NCI-H446 (cell line): Measurements from ENCODE around the gene CRACR2A.

Source experiments
- DNase-seq, 2 experiments: peaks; one replicate each; lab custom pipeline; 2025; lab: John Stamatoyannopoulos, UW

The CRACR2A gene

DNA sequence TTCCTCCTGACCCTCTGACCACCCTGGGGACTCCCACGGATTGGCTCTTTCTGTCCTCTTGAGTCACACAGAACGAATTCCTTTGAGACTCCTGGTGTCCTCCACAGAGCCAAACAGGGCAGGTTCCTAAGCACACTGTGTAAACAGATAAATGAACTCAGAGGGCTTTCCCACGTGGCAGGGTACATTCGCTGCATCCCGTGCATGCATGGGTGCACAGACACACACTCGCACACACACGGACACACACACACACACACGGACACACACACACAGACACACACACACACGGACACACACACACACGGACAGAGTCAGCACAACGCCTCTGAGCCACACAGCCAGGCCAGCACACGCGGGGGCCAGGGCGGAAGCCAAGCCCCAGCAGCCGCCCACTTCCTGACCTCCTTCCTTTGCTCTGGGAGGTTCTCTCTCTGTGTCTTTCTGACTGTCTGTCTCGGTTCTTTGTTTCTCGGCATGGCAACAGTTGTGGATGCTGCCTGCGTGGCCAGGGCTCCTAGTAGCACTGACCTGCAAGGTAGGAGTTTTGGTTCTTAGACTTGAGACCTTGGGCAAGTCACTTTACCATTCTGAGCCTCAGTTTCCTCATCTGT is 706 bp downstream of the CRACR2A start:
- DNase-seq = no peak

DNA sequence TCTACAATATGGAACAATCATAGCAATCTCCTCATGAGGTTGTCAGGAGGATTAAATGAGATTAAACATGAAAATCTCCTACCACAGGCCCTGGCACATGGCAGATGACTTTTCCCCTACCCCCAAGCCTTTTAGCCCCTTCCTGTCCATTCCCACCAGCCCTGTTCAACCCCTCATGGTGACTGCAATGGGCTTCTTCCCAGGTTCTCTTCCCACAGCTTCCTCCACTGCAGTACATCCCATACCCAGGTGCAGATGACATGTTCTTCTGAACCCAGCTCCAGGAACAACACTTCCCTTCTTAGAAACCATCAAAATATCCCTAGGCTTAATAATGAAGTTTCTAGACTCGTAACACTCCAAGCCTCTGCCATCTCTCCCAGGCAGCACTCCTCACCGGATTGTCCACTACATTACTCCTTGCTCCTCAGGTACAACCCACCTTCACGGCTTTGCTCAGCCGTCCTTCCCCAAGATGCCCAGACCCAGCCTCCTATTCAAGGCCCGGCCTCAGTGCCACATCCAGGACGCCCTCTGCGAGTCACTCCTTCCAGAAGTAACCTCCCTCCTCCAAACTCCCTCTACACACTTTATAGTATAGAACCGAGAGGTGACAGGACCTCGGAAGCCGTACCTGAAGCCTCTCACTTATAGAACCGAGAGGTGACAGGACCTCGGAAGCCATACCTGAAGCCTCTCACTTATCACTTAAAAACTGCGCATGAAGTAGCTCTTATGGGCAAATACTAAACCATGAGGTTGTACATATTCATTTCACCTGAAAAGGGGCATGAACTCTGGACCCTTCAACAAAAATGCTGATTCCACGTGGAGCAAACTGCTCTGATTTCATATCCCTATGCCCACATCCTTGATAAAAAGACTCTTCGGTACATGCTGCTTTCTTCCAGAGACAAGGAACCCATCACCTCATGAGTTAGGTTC is 1.5 kb downstream of the CRACR2A start:
- DNase-seq = no peak

DNA sequence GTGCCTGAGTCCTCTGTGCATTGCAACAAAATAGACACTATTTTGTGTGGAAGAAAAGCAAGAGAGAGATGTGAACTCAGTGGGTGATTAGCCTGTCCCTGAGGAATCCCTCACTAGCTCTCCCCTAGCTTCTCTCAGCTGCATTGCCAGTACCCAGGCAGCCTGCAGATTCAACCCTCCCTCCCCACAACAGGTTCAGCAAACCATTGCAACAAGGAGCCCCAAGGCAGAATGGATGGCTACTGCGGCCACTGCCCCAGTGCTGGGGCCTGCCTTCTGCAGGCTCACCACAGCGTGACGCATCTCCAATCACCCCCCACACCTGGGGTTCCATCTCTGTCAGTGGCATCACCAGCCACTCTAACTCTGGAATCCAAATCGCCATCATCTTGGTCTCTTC is 2.3 kb downstream of the CRACR2A start:
- DNase-seq = no peak

DNA sequence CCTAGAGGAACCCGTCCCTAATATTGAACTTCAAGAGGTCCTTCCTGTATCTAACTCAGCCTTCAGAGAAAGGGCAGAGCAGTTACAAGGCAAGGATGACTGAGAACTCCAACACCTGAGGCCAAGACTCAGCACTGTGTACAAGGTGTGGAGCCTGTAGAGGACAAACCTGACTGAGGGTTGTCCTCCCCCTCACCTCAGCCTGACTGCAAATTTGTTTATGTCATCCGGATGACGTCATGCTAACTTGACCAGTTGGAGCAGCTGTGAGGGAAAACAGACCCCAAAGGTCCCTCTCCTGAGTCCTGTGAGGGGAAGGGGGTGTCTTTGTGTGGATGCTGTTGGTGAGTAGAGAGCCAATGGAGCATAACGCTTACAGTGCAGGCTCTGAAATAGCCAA is 4.3 kb downstream of the CRACR2A start:
- no peak for DNase-seq

DNA sequence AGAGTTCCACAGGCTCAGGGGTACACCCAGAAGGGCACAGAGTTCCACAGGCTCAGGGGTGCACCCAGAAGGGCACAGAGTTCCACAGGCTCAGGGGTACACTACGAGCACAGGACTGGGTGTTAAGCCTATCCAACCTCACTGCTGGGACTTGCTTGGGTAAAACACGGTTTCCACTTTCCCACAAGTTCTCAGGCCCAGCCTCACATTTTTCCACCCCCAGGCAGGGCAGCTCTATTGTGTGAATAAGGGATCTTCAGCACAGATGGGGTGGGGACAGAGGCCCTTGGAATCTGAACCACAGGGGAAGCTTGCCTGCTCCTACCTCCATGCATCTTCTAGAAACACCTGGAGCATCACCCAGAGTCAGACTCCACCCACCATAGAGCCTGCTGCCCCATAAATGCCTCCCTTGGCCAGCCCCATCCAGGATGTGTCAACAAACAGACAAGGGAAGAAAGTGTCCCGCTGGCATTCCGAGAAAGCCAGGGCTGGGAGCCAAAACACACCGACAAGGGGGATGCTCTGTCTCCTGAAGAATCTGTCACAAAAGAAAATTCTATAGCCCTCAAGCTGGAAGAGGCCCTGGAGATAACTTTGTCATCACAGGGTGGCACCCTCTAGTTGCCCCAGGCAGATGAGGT is 4.8 kb downstream of the CRACR2A start:
- DNase-seq = no peak

DNA sequence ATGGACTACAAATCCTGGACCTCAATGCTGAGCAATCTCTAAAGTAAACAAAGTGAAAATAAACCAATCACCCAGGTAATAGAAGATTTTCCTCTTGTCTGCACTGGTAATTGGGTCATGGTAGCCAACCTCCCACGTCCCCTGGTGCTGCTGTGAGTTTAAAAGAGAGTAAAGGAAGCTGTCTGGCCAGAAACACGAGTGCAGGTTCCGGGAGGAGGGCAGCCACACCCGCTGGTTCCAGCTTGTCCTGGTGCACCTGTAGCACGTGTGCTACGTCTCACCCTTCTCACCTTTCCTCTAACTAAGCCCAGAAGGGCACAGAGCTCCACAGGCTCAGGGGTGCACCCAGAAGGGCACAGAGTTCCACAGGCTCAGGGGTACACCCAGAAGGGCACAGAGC is 5.4 kb downstream of the CRACR2A start:
- DNase-seq = no peak

DNA sequence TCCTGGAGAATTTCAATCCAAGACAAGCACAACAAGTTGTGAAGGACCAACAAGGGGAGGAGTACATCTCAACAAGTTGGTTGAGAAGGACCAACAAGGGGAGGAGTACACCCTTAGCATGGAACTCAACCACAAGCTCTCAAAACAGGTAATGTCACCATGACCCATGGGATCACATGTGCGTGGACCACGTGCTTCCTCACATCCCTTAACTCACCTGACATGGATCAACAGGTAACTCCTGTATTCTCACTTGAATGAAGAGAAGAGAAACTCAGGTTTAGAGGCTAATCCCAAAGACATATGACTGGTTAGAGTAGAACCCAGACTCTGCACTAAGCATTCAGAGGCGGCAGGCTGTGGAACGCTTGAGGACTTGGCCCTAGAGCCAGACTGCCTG is 6.2 kb downstream of the CRACR2A start:
- DNase-seq = no peak

DNA sequence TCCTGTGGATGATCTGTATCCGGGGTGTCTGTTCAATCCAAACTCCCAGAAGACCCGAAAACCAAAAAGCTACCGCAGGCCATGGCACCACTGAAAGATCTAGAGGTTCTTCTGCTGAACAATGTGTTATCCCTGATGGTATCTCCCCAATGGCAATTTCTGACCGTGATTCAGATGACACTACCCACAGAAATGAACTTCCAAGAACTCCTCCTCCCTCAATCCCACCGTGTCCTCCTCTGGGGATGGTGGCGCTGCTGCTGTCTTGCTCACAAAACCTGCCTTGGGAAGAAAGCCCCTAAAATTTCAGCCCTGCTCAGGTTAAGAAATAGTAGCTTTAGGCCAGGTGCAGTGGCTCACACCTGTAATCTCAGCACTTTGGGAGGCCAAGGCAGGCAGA is 7.8 kb downstream of the CRACR2A start:
- no peak for DNase-seq

DNA sequence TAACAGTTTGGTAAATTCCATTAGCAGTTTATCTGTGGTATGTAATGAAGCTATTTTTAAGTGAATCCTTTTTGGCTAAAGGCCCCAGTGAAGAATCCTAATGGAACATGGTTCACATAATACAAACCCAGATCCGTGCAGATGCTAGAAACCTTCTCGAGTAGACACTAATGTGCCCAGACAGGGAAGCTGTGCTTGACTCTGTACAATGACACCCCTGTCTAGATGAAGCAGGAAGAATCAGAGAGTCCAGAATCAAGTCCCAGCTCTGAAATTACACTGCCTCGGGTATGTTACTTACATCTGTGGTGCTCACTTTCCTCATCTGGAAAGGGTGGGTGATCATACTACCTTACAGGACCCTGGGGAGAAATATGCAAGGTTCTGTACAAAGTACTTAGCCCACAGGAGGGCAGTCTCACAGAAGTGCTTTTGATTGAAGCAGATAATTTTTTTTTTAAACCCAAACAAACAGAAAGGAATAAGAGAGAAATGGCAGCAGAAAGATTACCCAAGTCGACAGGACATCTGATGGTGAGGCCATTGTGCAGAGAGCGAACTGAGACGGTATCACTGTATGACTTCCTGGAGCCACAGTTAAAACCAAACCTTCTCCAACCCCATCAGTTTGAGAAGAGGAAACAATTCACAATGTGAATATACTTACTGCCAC is 8.5 kb downstream of the CRACR2A start:
- DNase-seq = no peak

DNA sequence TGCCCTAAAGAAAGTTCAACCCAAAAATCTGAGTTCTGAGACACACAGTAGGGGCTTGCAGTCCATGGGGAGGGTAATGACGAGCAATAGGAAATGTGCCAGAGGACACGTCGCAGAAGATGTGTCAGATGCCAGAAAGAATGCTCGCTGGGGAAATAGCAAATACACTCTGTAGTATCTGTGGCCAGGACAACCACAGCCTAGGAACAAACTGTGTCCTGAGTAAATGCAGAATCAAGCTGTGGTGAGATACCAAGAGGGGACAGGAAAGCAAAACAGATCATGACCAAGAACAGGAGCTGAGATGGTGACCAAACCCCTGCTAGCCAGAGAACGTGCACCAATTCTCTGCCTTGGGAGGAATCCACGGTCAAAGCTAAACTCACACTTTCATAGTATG is 9.1 kb downstream of the CRACR2A start:
- DNase-seq = no peak

DNA sequence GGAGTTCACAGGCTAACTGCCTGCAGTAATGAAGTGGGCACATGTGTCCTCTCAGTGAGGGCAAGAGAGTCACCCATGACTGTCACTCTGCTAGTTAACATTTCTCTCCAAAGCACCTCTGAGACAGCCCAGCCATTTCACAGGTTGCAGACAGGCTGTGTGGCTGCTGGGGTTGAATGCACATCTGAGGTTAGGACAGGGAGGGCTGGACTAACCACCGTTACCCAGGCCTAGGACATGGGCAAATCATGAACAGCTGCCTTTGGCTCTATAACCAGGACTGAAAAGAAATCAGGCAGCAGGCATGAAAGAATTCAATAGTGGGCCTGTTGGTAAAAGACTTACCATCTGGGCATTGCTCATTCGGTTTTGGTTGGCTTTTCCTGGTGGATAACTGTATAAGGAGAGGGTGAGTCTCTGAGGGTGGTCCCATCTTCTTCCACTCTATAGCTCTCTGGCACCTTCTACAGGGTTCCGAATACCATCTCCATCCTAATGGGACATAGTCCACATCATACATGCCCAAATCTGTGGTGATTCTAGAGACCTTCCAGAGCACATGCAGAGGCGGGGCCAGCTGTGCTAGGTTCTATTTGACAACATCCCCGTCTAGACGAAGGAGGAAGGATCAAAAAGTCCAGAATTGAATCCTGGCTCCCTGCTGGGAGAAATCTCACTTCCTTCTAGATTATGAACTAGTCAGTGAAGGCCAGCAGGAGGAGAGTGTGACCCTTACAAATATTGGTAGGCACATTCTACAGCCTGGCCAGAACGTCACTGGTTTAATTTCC is 10.8 kb downstream of the CRACR2A start:
- no peak for DNase-seq

DNA sequence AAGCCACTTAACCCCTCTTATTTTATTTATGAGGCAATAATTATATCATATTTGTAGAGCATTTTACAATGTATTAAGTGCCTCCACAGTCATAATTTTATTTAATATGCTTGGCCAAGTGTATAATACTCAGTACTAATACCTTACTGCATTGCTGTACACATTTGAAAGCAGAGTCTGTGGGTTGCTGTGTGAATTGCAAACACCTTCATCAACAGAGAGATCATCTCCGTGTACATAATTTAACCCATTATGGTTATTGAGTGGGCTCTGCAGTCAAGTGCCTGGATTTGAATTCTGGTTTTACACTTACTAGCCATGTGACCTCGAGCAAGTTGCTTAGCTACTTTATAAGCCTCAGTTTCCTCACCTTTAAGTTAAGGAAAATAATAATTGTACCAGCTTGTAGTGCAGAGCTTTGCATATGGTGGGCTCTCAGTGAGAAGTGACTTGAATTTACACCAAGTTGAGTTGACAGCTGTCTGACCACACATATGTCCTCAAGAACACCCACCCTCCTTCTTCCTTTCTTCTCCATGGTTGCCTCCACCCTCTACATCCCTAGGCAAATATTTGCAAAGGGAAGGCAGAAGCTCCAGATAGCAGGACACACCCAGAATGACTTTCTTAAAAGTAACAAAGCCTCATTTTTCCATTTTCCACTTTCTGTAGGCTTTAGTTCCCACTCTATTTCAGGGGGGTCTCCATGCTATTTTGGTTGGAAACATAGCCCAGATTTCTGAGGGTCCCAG is 12.3 kb downstream of the CRACR2A start:
- no peak for DNase-seq

DNA sequence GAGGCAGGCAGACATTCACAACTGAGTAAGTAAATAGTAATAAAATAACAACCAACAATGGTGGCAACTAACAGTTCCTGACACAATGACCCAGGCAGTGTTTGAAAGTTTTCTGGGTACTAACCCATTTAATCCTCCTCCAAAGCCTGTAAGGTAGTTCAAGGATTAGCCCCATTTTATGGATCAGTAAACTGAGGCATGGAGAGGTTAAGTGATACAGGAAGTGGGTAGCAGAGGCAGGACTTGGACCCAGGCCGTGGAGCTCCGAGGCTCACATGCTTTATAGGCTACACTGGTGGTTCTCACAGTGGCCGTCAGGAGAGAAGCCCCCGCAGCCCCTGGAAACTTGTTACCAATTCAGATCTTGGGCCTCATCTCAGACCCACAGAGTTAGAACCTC is 17.5 kb downstream of the CRACR2A start:
- no peak for DNase-seq

DNA sequence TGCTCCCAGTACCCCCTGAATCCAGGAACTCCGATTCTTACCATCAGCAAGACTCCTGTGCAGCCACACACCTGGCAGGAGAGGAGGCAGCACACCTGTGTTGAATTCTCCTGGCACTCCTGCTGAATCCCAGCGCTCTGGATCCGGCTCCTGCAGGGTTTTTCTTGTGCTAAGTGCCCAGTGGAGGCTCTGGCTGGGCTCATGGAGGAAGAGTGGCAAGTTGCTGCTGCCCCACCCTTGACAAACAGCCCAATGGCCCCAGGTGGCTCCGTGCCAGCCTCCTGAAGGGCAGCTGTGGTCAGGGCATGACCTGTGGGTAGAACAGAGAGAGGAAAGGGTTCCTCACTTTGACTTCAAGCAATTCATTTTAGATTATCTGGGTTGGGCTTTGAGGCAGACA is 20.0 kb downstream of the CRACR2A start:
- DNase-seq = no peak

DNA sequence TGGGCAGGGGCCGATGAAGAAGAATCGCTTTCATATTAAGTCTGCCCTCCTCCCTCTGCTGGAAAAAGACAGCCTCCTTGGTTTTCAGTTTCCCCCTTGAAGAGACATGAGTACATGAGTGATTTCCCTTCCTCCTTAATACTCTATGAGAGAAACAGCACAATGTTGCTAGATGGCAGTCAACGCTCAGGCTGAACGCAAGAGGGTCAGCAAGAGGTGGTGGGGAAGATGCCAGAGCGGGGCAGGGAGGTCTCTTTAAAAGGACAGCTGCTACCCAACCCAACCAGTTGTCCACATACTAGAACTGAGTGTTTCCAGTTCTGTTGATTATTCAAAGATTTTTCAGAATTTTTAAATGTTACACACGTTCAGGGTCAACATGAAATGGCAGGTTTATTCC is 22.8 kb downstream of the CRACR2A start:
- DNase-seq = no peak

DNA sequence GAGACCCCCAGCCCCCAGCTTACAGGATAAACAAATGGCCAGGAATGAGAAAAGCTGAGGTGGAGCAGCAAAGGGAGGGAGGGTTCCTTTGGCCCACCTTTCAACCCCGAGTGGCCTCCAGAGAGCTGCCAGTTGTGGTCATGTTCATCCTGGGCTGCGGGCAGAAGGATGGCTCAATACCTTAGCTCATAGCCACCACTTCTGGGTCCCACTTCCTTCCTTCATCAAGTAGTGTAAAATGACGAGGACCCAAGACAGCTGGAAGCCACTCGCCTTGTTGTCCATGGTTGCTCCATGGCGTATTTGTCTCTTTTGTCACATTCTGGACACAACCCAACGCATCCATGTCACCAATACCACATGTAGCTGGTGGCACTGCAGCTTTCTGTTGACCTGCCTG is 24.2 kb downstream of the CRACR2A start:
- DNase-seq = no peak

DNA sequence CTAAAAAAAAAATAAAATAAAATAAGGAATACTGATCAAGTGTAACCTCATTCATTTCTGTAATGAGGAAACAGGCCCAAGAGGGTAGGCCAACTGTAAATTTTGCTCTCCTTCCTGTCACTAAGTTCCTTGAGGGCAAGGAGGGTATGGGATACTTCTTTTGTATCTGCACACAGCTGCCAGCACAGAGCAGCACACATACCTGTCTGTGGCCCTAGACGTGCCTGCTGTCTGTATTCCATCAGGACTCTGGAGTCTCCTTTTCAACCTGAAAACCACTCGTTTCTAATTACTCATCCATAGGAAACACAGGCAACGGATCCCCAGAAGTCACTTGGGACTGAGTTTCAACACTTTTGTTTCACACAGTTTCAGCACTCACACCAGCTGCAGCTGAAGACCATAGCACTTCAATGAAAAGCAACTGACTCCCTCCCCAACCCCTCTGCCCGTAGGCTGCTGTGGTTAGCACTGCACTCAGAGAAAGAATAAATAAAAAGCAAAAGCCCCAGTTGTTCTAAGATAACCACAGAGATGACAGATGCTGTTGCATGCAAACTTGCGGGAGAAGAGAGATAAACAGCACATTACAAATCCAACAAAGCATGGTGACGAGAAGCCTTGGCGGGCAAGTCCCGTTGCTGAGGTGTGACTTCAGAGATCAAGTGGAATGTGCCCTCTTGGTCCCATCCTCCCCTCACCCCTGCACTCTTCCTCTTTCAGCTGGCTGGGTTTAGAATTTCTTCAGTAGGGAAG is 24.9 kb downstream of the CRACR2A start:
- DNase-seq = no peak

DNA sequence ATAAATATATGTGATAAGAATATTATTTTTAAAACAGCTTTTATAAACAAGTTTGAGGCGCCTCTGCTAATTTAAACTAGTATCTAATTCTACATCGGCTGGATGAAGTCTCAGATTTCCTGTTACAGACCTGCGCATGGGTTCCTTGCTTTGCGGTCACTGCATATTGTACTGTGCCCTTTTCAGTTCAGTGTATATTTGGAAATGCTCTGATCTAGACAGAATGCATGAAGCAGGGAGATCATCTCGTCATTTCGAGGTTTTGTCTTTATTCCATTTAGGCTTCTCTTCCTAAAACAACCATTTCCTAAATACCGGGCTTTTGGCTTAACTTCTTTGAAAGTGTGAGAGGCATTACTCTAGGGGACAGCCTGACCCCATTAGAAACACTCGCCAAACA is 25.6 kb downstream of the CRACR2A start:
- no peak for DNase-seq

DNA sequence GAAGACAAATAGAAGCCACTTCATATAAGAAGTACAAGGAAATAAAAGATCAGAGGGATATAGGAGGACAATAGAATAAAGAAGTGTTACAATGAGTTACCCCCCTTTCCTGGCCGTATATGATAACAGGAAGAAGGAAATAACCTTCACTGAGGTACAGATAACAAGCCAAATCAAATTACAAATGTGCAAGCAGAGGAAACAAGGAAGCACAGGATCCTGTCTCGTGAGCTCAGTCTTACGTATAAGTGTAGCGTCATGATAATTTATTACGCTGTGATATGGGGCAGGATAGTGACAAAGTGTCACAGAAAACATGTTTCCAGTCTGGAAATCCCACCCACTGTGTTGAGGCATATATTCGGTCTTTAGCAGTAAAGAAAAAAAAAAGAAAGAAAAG is 26.5 kb downstream of the CRACR2A start:
- DNase-seq = no peak

DNA sequence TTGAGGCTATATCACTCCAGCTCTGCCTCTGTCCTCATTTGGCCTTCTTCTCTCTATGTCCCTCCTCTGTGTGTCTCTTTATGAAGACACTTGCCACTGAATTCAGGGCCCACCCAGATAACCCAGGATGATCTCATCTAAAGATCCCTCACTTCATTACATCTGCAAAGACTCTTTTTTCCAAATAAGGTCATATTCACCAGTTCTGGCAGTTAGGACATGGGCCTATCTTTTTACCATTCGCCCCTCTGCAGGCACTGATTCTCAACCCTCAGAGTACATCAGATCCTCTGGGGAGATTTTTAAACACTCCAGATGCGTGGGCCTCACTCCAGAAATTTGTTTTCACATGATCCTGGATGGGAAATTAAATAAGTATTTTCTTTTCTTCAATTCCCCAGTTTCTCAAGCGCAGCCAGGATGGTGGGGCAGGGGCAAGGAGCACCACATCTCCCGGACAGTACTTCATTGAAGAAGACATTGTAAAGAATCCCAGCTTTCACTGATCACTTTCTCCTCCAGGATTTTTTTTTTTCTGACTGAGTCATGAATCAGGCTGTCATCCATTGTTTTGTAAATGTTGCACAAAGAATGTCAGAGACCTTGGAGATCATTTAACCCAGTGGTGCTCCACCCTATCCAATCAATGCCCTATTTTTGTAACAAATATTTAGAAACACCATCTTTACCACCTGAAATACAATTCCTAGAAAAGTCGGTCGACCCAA is 27.4 kb downstream of the CRACR2A start:
- no peak for DNase-seq
